Retinal pigment epithelial cell (primary cell): ENCODE results near the gene NLGN4Y.

Source experiments
- DNase-seq: peaks from one replicate; pipeline ENCODE4 v3.0.0-alpha.2; 2010; ENCODE audit warnings: low read depth
- H3K4me3 ChIP-seq: 2 replicates; pipeline ENCODE4 v1.5.1; 2011; ENCODE audit warnings: mild to moderate bottlenecking, low read length, control low read depth, moderate library complexity
- TF ChIP-seq, protein P1 (sequence below): conservative IDR thresholded peaks from 2 replicates; pipeline ENCODE4 v1.5.1; 2011; ENCODE audit warnings: low read depth, low read length, control low read depth, inconsistent platforms

The NLGN4Y gene

DNA sequence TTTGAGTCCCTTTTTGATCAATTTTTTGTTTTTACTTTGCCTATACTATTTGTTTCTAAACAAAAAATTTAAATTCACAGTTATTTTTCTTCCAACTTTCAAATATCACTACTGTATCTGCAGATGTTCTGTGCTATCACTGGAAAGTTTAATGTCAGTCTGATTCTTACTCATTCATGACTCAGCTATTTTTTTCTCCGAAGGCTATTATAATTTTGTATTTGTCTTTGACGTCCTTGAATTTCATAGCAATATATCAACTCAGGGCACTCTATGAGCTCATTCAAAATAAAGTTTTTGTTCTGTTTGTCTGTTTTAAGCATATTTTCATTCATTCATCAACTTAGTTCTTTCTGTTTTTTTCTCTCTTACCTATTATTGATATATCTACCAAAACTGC, 273.7 kb downstream of the NLGN4Y start:
- TF ChIP-seq, protein P1, sequence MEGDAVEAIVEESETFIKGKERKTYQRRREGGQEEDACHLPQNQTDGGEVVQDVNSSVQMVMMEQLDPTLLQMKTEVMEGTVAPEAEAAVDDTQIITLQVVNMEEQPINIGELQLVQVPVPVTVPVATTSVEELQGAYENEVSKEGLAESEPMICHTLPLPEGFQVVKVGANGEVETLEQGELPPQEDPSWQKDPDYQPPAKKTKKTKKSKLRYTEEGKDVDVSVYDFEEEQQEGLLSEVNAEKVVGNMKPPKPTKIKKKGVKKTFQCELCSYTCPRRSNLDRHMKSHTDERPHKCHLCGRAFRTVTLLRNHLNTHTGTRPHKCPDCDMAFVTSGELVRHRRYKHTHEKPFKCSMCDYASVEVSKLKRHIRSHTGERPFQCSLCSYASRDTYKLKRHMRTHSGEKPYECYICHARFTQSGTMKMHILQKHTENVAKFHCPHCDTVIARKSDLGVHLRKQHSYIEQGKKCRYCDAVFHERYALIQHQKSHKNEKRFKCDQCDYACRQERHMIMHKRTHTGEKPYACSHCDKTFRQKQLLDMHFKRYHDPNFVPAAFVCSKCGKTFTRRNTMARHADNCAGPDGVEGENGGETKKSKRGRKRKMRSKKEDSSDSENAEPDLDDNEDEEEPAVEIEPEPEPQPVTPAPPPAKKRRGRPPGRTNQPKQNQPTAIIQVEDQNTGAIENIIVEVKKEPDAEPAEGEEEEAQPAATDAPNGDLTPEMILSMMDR, result no peak
- H3K4me3 ChIP-seq, result no peak overlapping the region
- no peak for DNase-seq

- no peak for DNase-seq
- TF ChIP-seq, protein P1, result no peak
- no peak overlapping the region for H3K4me3 ChIP-seq
Observed at GRCh38 chrY:14801096-14801495, 276.8 kb downstream of the NLGN4Y start.

GRCh38 chrY:14802125-14802524, 277.8 kb downstream of the NLGN4Y start:
- TF ChIP-seq, protein P1, result no peak
- DNase-seq, result no peak
- no peak overlapping the region for H3K4me3 ChIP-seq

DNA sequence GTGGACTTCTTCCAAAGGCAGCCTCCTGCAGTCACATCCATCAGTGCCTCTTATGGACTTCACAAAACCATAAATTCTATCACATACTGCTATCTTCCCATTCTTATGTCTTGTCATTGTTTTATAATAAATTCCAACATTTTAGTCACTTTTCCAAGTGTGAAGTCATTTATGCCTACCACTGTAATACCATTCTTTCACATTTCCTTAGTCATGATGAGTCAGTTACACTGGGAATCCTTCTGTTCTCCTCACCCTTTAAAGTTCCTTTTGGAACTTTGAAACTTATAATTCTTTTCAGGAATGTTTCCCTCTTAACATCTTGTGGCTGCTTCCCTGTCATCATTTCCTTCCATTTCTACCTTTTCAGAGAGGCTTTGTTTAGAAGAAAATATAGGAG, 279.7 kb downstream of the NLGN4Y start:
- DNase-seq, result no peak
- H3K4me3 ChIP-seq, result no peak overlapping the region
- TF ChIP-seq, protein P1, result no peak

DNA sequence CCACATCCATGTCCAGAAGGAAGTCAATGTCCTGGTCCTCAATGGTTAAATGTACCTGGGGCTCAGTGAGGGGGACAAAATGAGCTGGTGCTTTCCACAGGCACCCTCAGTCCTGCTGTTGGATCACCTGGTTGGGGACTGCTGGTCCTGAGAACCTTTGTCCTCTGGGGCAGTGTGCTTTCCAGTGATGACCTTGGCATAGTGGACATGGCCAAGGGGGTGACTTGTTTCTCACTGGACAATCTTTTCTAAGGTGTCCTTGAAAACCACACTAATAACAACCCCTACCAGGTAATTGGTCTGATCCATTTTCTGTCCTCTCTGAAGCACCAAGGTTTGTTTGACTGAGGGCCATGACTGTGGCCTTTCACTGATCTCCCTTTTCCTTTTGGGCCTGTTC, 294.1 kb downstream of the NLGN4Y start:
- no peak for DNase-seq
- TF ChIP-seq, protein P1, result no peak
- no peak overlapping the region for H3K4me3 ChIP-seq

- TF ChIP-seq, protein P1, result no peak
- no peak overlapping the region for H3K4me3 ChIP-seq
- no peak for DNase-seq
Observed at GRCh38 chrY:14822201-14822600, 297.9 kb downstream of the NLGN4Y start.

DNA sequence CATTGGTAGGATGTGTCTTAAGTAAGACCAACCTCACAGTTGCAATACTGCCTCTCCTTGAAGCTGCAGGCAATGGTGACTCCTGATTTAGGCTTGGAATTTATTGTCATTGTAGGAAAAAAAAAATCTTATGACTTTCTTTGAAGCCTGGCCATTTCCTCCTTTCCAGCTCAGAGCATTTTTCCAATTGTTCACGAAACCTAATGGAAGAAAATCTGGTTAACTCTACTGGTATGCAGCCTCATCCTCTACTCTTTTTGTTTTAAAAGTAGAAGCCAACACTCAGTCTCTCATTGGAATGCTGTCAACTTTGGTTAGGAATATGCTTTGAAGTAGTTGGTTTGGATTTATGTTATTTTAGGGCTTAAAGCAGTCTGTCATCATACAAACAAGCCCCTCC, 298.6 kb downstream of the NLGN4Y start:
- TF ChIP-seq, protein P1, result no peak
- DNase-seq, result no peak
- H3K4me3 ChIP-seq, result no peak overlapping the region
